HG03558 (cell line): ENCODE measurements around the gene KRTAP19-5.
"Not testable (repeated sequence)": the region's sequence is repeated elsewhere in the genome, so short reads cannot be mapped to it uniquely, and the experiment has no call there.

Experiments used
- ATAC-seq: cut with Tn5 transposase; IDR thresholded peaks from one replicate; pipeline ENCODE4 v1.9.1; 2021; ENCODE audit warnings: moderate number of reproducible peaks; ENCODE audit not compliant: unreplicated experiment; ENCODE audit errors: extremely low read depth

The KRTAP19-5 gene

DNA sequence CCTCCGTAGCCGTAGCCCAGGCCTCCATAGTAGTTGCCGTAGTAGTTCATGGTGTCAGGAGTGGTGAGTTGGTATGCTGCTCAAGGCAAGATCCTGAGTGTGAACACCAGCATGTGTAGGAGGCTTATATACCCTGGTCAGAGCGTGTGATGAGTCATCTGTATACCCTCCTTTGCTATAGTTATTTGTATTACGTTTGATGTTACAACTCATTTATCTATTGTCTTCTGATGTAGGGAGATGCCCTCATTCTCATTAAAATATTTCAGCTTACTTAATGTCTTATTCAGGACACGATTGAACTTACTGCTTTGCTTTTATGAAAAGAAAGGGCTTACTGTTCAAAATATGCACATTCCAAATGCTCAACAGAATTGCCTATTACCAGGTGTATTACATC is at the start of gene KRTAP19-5:
KRTAP19-5 (minus strand) TSS at position 101 of the 400 bp plus-strand sequence; CDS start at position 50, 51 bp downstream.
- no peak for ATAC-seq

DNA sequence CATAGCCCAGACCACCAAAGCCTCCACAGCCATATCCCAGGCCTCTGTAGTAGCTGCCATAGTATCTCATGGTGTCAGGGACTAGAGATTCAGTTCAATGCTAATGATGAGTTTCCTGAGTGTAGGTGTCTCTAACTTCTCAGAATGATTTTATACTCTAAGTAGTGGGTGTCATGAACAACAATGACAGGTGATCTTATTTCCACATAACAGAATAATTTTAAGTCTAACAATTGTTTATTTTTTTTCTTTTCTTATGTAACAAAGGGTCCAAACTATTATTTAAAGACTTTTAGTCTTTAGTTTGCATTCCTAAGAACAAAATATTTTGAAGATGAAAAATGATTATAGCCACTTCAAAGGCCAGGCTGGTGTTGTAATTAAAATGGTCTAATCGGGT is 39.8 kb upstream of the KRTAP19-5 start, which contains the start of gene KRTAP19-6:
KRTAP19-6 (minus strand) TSS at position 101 of the 400 bp plus-strand sequence; CDS start at position 70, 31 bp downstream.
- no peak for ATAC-seq

DNA sequence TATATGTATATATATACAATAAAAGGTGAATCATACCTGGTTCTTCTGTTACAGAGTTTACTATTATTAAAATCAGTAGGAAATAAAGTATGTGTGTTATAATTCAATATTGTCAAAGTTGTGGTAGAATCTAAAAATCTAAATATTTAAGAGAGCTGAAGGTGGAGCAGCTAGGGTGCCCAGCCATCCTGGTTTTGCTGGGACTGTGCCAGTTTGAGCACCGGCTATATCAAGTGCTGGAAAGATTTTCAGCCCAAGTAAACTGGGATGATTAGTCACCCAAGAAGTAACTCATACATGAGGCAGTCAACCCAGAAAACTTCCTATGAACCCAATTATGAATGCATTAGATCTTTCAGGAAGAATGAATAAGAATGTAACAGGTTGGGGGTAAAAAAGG is 16.9 kb upstream of the KRTAP19-5 start:
- no peak for ATAC-seq

DNA sequence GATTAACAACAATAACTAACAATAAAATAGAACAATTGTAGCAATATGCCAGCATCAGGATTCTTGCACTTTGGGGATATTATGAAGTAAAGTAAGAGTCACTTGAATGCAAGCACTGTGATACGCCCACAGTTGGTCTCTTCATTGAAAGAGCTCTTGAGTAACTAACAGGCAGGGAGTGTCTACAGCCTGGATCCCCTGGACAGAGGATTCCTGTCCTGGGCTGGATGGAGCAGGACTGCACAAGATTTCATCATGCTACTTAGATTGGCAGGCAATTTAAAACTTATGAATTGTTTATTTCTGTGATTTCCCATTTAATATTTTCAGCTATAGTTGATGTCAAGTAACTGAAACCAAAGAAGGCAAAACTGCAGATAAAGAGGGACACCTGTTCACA is 13.7 kb upstream of the KRTAP19-5 start:
- no peak for ATAC-seq

DNA sequence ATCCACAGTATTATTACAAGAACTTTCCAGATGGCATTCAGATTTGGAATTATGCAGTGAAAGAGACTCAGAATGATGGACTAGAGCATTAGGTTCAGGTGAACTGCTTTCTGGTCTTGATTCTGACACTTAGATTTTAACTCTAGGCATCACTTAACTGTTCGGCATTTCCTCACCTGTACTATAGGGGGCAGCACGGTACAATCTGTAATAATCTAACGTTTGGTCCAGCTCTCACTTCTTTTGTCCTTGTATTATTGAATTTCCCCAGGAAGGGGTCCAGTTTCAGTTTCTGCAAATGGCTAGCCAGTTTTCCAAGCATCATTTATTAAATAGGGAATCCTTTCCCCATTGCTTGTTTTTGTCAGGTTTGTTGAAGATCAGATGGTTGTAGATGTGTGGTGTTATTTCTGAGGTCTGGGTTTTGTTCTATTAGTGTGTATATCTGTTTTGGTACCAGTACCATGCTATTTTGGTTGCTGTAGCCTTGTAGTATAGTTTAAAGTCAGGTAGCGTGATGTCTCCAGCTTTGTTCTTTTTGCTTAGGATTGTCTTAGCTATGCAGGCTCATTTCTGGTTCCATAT is 3.8 kb upstream of the KRTAP19-5 start:
- not testable (repeated sequence) for ATAC-seq

DNA sequence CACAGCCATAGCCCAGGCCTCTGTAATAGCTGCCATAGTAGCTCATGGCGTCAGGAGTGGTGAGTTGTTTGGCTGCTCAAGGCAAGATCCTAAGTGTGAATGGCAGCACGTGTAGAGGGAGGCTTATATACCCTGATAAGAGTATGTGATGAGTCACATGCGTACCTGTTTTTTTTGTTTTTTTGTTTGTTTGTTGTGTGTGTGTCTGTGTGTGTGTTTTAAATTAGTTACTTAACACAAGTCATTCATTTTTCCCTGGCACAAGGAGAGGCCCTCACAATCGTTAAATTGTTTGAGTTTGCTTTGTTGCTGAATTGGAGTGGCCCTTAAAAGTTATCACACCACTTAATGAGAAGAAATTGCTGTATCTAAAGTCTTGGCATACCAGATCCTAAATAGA is 4.9 kb downstream of the KRTAP19-5 start, which contains the start of gene KRTAP19-4:
KRTAP19-4 (minus strand) TSS at position 101 of the 400 bp plus-strand sequence; CDS start at position 46, 55 bp downstream.
- ATAC-seq, result no peak

DNA sequence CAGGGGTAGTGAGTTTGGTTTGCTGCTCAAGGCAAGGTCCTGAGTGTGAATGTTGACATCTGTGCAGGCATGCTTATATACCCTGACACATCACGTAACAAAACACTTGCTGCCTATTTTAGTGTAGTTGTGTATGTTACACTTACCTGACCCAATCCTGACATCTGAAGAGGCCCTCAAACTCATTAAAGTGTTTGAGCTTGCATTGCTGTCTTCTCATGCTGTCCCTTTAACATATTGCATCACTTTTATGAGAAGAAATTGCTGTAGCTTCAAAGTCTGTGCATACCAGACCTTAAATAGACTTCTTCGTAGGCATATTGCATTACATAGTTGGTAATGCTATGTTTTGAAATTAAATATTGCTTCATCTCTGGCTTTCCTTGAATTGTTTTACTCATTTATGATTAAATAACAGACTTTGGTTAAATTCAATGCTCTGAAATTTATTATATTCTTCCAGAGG is 9.9 kb downstream of the KRTAP19-5 start, which contains the start of gene KRTAP19-3:
KRTAP19-3 (minus strand) TSS at position 51 of the 466 bp plus-strand sequence. CDS start 56 bp downstream, outside the sequence.
- ATAC-seq, result no peak

DNA sequence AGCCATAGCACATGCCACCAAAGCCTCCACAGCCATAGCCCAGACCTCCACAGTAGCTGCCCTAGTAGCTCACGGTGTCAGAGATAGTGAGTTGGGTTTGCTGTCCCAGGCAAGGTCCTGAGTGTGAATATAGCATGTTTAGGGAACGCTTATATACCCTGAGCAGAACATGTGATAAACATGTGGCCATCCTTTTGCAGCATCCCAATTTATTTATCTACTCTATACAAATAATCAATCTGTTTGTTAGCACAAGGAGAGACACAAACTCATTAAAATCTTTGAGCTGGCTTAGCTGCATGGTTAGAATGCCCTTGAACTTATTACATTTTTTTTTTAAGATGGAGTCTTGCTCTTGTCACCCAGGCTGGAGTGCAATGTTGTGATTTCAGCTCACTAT is 14.6 kb downstream of the KRTAP19-5 start, which contains the start of gene KRTAP19-2:
KRTAP19-2 (minus strand) TSS at position 101 of the 400 bp plus-strand sequence; CDS start at position 13, 88 bp downstream.
- no peak for ATAC-seq

DNA sequence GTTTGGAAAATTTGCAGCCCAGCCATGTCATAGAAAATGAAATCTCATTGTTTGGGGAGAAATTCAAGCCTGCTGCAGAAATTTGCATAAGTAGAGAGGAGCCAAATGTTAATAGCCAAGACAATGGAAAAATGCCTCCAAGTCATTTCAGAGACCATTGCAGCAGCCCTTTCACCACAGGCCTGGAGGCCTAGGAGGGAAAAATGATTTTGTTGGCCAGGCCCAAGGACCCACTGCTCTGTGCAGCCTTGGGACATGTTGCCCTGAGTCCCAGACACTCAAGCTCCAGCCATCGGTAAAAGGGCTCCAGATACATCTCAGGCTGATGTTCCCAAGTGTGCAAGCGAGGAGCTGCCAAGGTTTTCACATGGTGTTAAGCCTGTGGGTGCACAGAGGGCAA is 15.8 kb downstream of the KRTAP19-5 start:
- ATAC-seq, result no peak

DNA sequence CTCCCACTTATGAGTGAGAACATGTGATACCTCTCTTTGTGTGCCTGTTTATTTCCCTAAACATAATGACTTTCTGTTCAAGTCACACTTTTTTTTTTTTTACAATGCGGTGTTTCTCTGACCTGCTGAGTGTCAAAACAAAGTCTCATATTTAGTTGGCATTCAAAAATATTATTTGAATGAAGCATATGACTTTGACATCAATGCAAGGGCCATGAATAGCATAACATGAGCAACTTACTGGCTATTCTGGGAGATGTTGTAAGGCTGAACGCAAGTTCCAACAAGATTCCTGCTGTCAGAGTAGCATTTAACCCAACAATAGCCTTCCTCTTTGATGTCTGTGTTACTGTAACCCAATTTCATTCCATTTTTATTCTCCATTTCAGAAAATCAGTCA is 19.8 kb downstream of the KRTAP19-5 start:
- no peak for ATAC-seq

DNA sequence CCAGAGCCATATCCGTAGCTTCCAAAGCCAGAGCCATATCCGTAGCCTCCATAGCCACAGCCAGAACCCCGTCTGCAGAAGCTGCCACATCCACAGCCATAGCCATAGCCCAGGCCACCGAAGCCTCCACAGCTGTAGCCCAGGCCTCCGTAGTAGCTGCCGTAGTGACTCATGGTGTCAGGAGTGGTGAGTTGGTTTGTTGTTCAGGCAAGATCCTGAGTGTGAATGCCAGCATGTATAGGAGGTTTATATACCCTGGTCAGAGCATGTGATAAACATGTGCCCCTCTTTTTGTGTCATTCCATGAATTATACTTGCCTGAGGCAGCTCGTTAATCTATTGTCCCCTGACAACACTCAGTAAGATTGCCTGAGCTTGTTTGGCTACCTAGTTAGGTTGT is 21.8 kb downstream of the KRTAP19-5 start, which contains the start of gene KRTAP19-1:
KRTAP19-1 (minus strand) TSS at position 223 of the 400 bp plus-strand sequence; CDS start at position 173, 50 bp downstream.
- no peak for ATAC-seq

DNA sequence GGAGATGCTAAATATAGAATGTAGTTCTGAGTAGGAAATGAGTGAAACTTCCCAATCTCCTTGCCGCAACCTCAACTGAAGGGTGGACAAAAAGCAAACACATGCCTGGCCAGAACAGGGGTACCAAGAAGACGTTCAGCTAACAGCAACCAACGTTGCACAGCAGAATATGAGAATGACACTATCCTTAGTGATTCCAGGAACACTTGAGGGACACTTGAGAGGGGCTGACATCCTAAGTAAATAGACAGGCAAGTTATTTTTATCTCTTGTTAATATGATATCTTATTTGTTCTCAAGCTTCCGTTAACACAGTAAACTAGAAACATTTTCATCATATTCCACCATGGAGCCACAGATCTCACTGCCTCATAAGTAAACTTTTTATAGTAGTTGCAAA is 22.7 kb downstream of the KRTAP19-5 start:
- ATAC-seq, result no peak

DNA sequence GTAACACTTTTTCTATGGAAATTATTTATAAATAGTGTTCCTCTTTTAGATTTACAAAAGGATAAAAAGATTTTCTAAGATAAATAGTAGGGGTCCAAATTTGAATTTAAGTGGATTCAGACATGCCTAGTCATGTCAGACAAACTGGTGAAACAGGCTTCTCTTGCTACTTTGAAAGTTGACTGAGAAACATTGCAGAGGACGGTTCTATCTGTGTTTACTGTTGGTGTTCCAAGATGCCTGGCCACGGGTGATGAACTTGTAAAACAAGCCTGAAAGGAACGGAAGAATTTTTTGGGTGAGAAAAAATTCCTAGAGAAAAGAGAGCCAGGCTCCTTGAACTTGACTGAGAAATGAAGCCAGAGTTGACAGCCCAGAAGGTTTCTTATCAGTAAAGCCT is 23.9 kb downstream of the KRTAP19-5 start:
- ATAC-seq, result no peak

DNA sequence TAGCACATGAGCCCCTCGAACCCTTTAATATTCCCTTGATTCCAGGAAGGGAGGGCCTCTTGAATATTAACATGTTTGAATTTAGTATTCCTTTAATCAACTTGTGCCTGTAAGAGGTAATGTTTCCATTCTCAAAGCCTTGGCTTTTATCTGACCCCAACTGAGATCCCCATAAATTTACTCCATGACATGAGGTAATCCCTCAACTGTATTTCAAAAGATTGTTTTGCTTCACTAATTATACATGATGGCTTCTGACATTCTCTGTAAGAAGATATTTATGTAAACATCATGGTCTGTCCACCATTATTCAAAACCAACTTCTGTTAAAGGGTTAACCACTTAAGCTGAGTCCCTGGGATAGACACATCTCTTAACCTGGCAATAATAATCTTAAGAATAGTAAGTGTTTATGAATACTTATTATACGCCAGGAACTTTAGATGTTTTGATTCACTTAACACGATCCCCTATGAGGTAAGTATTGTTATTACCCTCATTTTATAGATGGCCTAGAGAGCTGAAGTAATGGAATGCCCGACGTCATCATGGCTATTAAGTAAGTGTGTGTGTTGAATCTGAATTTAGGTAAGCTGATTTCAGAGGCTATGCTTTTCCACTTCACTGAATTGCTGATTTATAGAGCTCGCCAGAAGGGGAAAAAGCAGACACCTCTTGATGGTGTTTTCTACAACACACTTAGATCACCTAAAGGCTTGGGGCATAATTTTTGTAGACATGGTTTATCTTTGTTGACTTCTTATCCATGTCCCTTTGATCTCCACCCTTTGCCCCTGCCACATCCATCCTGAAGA is 32.8 kb downstream of the KRTAP19-5 start:
- ATAC-seq, result no peak

DNA sequence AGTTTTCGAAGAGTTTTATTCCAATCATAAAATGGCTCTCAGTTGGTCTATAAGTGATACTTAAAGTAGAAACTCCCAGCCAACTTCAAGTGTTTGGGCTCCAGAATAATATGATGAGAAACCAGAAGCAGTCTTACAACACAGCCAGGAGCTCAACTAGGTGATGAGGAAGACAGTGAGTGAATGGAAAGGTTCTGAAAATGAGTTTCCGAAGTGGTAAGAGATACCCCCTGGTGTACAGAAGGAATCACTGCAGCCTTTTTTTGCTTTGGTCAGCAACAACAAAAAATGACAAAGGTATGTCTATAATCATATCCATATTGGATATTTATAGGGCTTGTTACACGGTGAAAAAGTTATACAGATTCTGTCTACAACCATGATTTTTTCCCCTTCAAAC is 38.2 kb downstream of the KRTAP19-5 start:
- no peak for ATAC-seq
